GM12878 (cell line): ENCODE measurements around the gene R3HDM1. TPM values are rescaled to one million over a fixed set of nuclear protein-coding genes. Genes with fewer than 3 reads are reported as not detected.

ENCODE experiments used
- ATAC-seq: fragments of 200-7000 bp; cut with Tn5 transposase; 3 replicates; pipeline ENCODE4 v1.9.1; 2020; ENCODE audit warnings: mild to moderate bottlenecking, moderate library complexity
- BruUV-seq: library from RNA; stranded (reverse); fragments of 400-500 nt; replicated peaks from 2 replicates; lab custom pipeline; 2021; lab: Mats Ljungman, UMichigan
- CTCF ChIA-PET: fragments of 300-600 bp; sonication (Branson Sonifier 250); formaldehyde crosslinking; extraction: SDS; loops from one replicate; lab custom pipeline; 2021; ENCODE audit warnings: inconsistent platforms; lab: Yijun Ruan, JAX
- POLR2A ChIA-PET: fragments of 350-600 bp; formaldehyde crosslinking; extraction: SDS; loops from one replicate; lab custom pipeline; 2021; ENCODE audit warnings: inconsistent platforms; lab: Charles Lee
- RAD21 ChIA-PET: fragments of 300-600 bp; sonication (Branson Sonifier 250); formaldehyde crosslinking; loops from one replicate; lab custom pipeline; 2023; ENCODE audit warnings: antibody characterized with exemption; ENCODE audit not compliant: unreplicated experiment; lab: Charles Lee
- SMC1A ChIA-PET: fragments of 300-600 bp; sonication (Branson Sonifier 250); formaldehyde crosslinking; loops from one replicate; lab custom pipeline; 2023; ENCODE audit not compliant: unreplicated experiment, uncharacterized antibody; lab: Charles Lee
- DNase-seq: peaks from one replicate; pipeline ENCODE4 v3.0.0-alpha.2; 2011; ENCODE audit warnings: low read depth, low spot score
- FAIRE-seq: peaks from 3 replicates; lab custom pipeline; 2011; peaks lifted over from hg19 to GRCh38; lab: Jason Lieb, UNC
- H2AFZ ChIP-seq: 2 replicates; pipeline ENCODE4 v1.6.0; 2011; ENCODE audit warnings: low read depth, low read length, control low read depth; ENCODE audit not compliant: control insufficient read depth
- H3K27ac ChIP-seq: 2 replicates; pipeline ENCODE4 v1.5.1; 2011; ENCODE audit warnings: control low read depth; ENCODE audit not compliant: control insufficient read depth, insufficient read depth
- H3K27me3 ChIP-seq, 2 experiments: replicated peaks in 1 of 2; 2 replicates each; pipeline versions ENCODE4 v1.6.0 to v1.6.1; 2011; ENCODE audit warnings: low read length in 1 of 2; ENCODE audit not compliant: control insufficient read depth in 2 of 2, insufficient read depth in 2 of 2
- H3K36me3 ChIP-seq, 2 experiments: 2 replicates each; pipeline ENCODE4 v1.5.1; 2011; ENCODE audit warnings: low read length in 1 of 2; ENCODE audit not compliant: control insufficient read depth in 2 of 2, insufficient read depth in 2 of 2
- H3K4me1 ChIP-seq: 2 replicates; pipeline ENCODE4 v1.6.1; 2011; ENCODE audit warnings: mild to moderate bottlenecking, low read length, moderate library complexity, mixed read lengths; ENCODE audit not compliant: control insufficient read depth, insufficient read depth
- H3K4me2 ChIP-seq: 2 replicates; pipeline ENCODE4 v1.6.0; 2011; ENCODE audit warnings: control low read depth; ENCODE audit not compliant: control insufficient read depth, insufficient read depth
- H3K4me3 ChIP-seq: fragments of 200-600 bp; sonication (generic); 2 replicates; pipeline ENCODE4 v1.5.1; 2016
- H3K79me2 ChIP-seq: 2 replicates; pipeline ENCODE4 v1.6.0; 2011; ENCODE audit warnings: low read length; ENCODE audit not compliant: control insufficient read depth, insufficient read depth
- H3K9ac ChIP-seq: 2 replicates; pipeline ENCODE4 v1.8.0; 2011; ENCODE audit warnings: low read length, control low read depth, mixed read lengths; ENCODE audit not compliant: control insufficient read depth, insufficient read depth
- H3K9me3 ChIP-seq: replicated peaks from 3 replicates; pipeline ENCODE4 v1.5.1; 2011; ENCODE audit warnings: mild to moderate bottlenecking, low read length; ENCODE audit not compliant: control insufficient read depth, insufficient read depth
- H4K20me1 ChIP-seq: 2 replicates; pipeline ENCODE4 v1.6.0; 2011; ENCODE audit not compliant: control insufficient read depth, insufficient read depth
- BCL3 ChIP-seq: IDR thresholded peaks from 2 replicates; pipeline ENCODE4 v1.6.1; 2011; ENCODE audit warnings: borderline replicate concordance, low read depth, mild to moderate bottlenecking, moderate library complexity, low read length; ENCODE audit not compliant: insufficient read depth, poor library complexity, severe bottlenecking
- CTCF ChIP-seq, 3 experiments: IDR thresholded peaks in 2 of 3; conservative IDR thresholded peaks in 1 of 3; 2 replicates each; pipeline ENCODE4 v1.5.1; 2011; ENCODE audit warnings: low read depth in 3 of 3, low read length in 3 of 3, mild to moderate bottlenecking in 3 of 3, control low read depth in 2 of 3, moderate library complexity in 2 of 3, inconsistent platforms in 1 of 3, mixed read lengths in 1 of 3; ENCODE audit not compliant: control insufficient read depth in 2 of 3, insufficient read depth in 1 of 3; ENCODE audit errors: extremely low read depth in 1 of 3
- CUX1 ChIP-seq: IDR thresholded peaks from 2 replicates; pipeline ENCODE4 v1.6.1; 2012; ENCODE audit warnings: improper control_type of control experiment, low read depth, low read length; ENCODE audit not compliant: insufficient replicate concordance
- MEF2A ChIP-seq: IDR thresholded peaks from 2 replicates; pipeline ENCODE4 v1.6.1; 2011; ENCODE audit warnings: low read depth, mild to moderate bottlenecking, low read length, moderate library complexity; ENCODE audit not compliant: insufficient read depth
- MEF2B ChIP-seq: fragments of 450-650 bp; IDR thresholded peaks from 2 replicates; pipeline ENCODE4 v1.6.1; 2018; ENCODE audit warnings: mild to moderate bottlenecking, moderate library complexity; ENCODE audit not compliant: partially characterized antibody, poor library complexity, severe bottlenecking
- RAD51 ChIP-seq: fragments of 450-650 bp; IDR thresholded peaks from 2 replicates; pipeline ENCODE4 v1.6.1; 2016; ENCODE audit warnings: moderate library complexity, mild to moderate bottlenecking, inconsistent platforms
- SRF ChIP-seq, 2 experiments: IDR thresholded peaks; 2 replicates each; pipeline ENCODE4 v1.6.1; 2011; ENCODE audit warnings: low read depth in 2 of 2, low read length in 2 of 2, mild to moderate bottlenecking in 1 of 2, moderate library complexity in 1 of 2
- ZNF217 ChIP-seq: fragments of 450-650 bp; IDR thresholded peaks from 2 replicates; pipeline ENCODE4 v1.6.1; 2017; ENCODE audit warnings: antibody characterized with exemption, mild to moderate bottlenecking
- WGBS: methylation state at CpG from one replicate; pipeline ENCODE4 v1.1.6; 2016; ENCODE audit warnings: low lambda C conversion rate; ENCODE audit not compliant: insufficient replicate concordance, insufficient coverage; ENCODE audit errors: missing lambda C conversion rate; 5-methylcytosine and 5-hydroxymethylcytosine counted together
- in situ Hi-C: fragments of 300-500 bp; cut with MboI; formaldehyde crosslinking; loops from 9 replicates; pipeline ENCODE4 v1.14.3; 2018; ENCODE audit warnings: mixed read lengths
- intact Hi-C: fragments of 100-400 bp; cut with micrococcal nuclease; formaldehyde crosslinking; loops from one replicate; pipeline ENCODE4 v1.14.2; 2022; ENCODE audit not compliant: unreplicated experiment
- polyA plus RNA-seq, 11 experiments: library from polyadenylated mRNA; depleted of rRNA in 4 of 11; unstranded in 6 of 11; stranded (reverse) in 5 of 11; fragments of >200 nt; fragmentation: Nextera tagmentation in 4 of 11; fragmentation: Illumina TruSeq in 1 of 11; extraction: Ambion mirVana in 4 of 11; extraction: Trizol in 1 of 11; gene quantifications; 1 replicate in 1 of 11; 2 replicates in 10 of 11; pipeline versions ENCODE4 v1.2.1 to v1.2.3, GENCODE V29; 2011 to 2016; ENCODE audit warnings: inconsistent platforms in 2 of 11, missing spikeins in 2 of 11, low read depth in 1 of 11
- total RNA-seq, 4 experiments: library from RNA; depleted of rRNA in 3 of 4; stranded (reverse); fragments of >200 nt in 3 of 4; fragmentation: Illumina TruSeq in 1 of 4; extraction: Trizol in 1 of 4; gene quantifications; 2 replicates each; pipeline versions ENCODE4 v1.2.1 to v1.2.3, GENCODE V29; 2013 to 2021
- TF ChIP-seq, protein P1 (sequence below): fragments of 450-650 bp; IDR thresholded peaks from 2 replicates; pipeline ENCODE4 v1.6.1; 2018; ENCODE audit warnings: mild to moderate bottlenecking, low read depth, moderate library complexity; ENCODE audit not compliant: partially characterized antibody
- TF ChIP-seq, protein P2 (sequence below): IDR thresholded peaks from 2 replicates; pipeline ENCODE4 v1.6.1; 2011; ENCODE audit warnings: low read depth, low read length, improper control_type of control experiment, borderline replicate concordance

Gene R3HDM1
- total and polyA plus RNA-seq, 10 of the 15 experiments (the other 5 are each of a cell fraction or from before 2014, with no cell fraction given) = 16.8 to 89.6 (median 47.7) TPM

- BruUV-seq = no TSS peak
- DNase-seq (no peak), ATAC-seq (no peak), FAIRE-seq (no peak)
- POLR2A ChIA-PET = no interaction called here
- no peaks in the 10 kb centered on the region for H3K79me2 ChIP-seq
- H3K9me3 ChIP-seq = no peaks in the 10 kb centered on the region
- H3K4me3 ChIP-seq = no peak overlapping the region
- SMC1A ChIA-PET = no interaction called here
- H4K20me1 ChIP-seq = no peaks in the 10 kb centered on the region
- no peak overlapping the region for H2AFZ ChIP-seq
- 97% methylated on average over 3 of the region's 3 CpGs for WGBS
- H3K27me3 ChIP-seq = no peaks in the 10 kb centered on the region
- H3K4me2 ChIP-seq = no peak overlapping the region
- H3K9ac ChIP-seq = no peak overlapping the region
- peaks cover 4 to 19% of the 10 kb centered on the region in 2 experiments; a peak in 3 of 4 replicates for H3K36me3 ChIP-seq
- in situ Hi-C loops (no loop called here), intact Hi-C loops (no loop called here)
- CTCF ChIA-PET = interaction anchor here (1.1 kb wide), 1 partner anchor 66 kb away, joined by 3 read pairs; no protein-coding TSS in a partner anchor
- H3K27ac ChIP-seq = no peak overlapping the region
- H3K4me1 ChIP-seq = peaks cover 4% of the 10 kb centered on the region; the same call in 1 of the 2 replicates
- RAD21 ChIA-PET = interaction anchor here (1.5 kb wide), 1 partner anchor 51 kb away, joined by 3 read pairs; no protein-coding TSS in a partner anchor
- TF ChIP-seq BCL3 (no peak), CTCF (IDR thresholded peaks at IDR 0.05 in 2 of 3, conservative IDR thresholded peaks at IDR 0.05 in 1 of 3; ENCODE audit: control insufficient read depth in 2 of 3, extremely low read depth in 1 of 3, insufficient read depth in 1 of 3, low read depth in 3 of 3, low read length in 3 of 3) (no peak), MEF2A (no peak), MEF2B (no peak), CUX1 (no peak), SRF (IDR thresholded peaks at IDR 0.05; ENCODE audit: low read depth in 2 of 2, low read length in 2 of 2) (no peak), RAD51 (no peak), ZNF217 (no peak)
- TF ChIP-seq, protein P1, sequence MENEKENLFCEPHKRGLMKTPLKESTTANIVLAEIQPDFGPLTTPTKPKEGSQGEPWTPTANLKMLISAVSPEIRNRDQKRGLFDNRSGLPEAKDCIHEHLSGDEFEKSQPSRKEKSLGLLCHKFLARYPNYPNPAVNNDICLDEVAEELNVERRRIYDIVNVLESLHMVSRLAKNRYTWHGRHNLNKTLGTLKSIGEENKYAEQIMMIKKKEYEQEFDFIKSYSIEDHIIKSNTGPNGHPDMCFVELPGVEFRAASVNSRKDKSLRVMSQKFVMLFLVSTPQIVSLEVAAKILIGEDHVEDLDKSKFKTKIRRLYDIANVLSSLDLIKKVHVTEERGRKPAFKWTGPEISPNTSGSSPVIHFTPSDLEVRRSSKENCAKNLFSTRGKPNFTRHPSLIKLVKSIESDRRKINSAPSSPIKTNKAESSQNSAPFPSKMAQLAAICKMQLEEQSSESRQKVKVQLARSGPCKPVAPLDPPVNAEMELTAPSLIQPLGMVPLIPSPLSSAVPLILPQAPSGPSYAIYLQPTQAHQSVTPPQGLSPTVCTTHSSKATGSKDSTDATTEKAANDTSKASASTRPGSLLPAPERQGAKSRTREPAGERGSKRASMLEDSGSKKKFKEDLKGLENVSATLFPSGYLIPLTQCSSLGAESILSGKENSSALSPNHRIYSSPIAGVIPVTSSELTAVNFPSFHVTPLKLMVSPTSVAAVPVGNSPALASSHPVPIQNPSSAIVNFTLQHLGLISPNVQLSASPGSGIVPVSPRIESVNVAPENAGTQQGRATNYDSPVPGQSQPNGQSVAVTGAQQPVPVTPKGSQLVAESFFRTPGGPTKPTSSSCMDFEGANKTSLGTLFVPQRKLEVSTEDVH = no peak
- TF ChIP-seq, protein P2, sequence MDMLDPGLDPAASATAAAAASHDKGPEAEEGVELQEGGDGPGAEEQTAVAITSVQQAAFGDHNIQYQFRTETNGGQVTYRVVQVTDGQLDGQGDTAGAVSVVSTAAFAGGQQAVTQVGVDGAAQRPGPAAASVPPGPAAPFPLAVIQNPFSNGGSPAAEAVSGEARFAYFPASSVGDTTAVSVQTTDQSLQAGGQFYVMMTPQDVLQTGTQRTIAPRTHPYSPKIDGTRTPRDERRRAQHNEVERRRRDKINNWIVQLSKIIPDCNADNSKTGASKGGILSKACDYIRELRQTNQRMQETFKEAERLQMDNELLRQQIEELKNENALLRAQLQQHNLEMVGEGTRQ = no peak
Observed at GRCh38 chr2:135638825-135639224, 107.5 kb downstream of the R3HDM1 start.
